Retina (tissue), 1 donor: Measurements from ENCODE around the gene TNXB.
"Not testable (repeated sequence)": the region's sequence is repeated elsewhere in the genome, so short reads cannot be mapped to it uniquely, and the experiment has no call there.

Experiments used
- DNase-seq: peaks from one replicate; pipeline ENCODE4 v3.0.0-alpha.2; 2016

TNXB gene

GRCh38 chr6:32111424-32112066, 2.4 kb upstream of the TNXB start:
- DNase-seq, result no peak

- no peak for DNase-seq
These were observed 1.5 kb upstream of the TNXB start for GRCh38 chr6:32110632-32111031.

GRCh38 chr6:32109765-32110160, 625 bp upstream of the TNXB start:
- DNase-seq, result no peak

GRCh38 chr6:32108727-32109113, 418 bp downstream of the TNXB start:
- peak; percentile 23 for DNase-seq

- no peak for DNase-seq
These were observed 977 bp downstream of the TNXB start for GRCh38 chr6:32108094-32108627.

- DNase-seq, result no peak
These were observed 1.7 kb downstream of the TNXB start for GRCh38 chr6:32107406-32107805.

GRCh38 chr6:32105433-32105832, 3.7 kb downstream of the TNXB start:
- no peak for DNase-seq

- no peak for DNase-seq
These were observed 6.9 kb downstream of the TNXB start for GRCh38 chr6:32102255-32102654.

- DNase-seq, result not testable (repeated sequence)
These were observed 8.9 kb downstream of the TNXB start for GRCh38 chr6:32100251-32100650.

- no peak for DNase-seq
These were observed 11.8 kb downstream of the TNXB start for GRCh38 chr6:32097364-32097763.

- peak; percentile 82 for DNase-seq
These were observed 12.5 kb downstream of the TNXB start for GRCh38 chr6:32096394-32097258.

GRCh38 chr6:32096087-32096393, 13.1 kb downstream of the TNXB start:
- DNase-seq, result no peak

- no peak for DNase-seq
These were observed 13.6 kb downstream of the TNXB start for GRCh38 chr6:32095338-32096086.

- DNase-seq, result no peak
These were observed 16.2 kb downstream of the TNXB start for GRCh38 chr6:32092760-32093497.

- DNase-seq, result no peak
These were observed 19.9 kb downstream of the TNXB start for GRCh38 chr6:32089082-32089828.

GRCh38 chr6:32088487-32089049, 20.6 kb downstream of the TNXB start:
- DNase-seq, result no peak

- peak; percentile 26 for DNase-seq
These were observed 21.3 kb downstream of the TNXB start for GRCh38 chr6:32087574-32088486.

- peak; percentile 23 for DNase-seq
These were observed 22.2 kb downstream of the TNXB start for GRCh38 chr6:32086661-32087573.

GRCh38 chr6:32085759-32086459, 23.2 kb downstream of the TNXB start:
- DNase-seq, result no peak
